Glomerular visceral epithelial cell (primary cell): ENCODE results near the gene KCNA5.

Experiments used
- DNase-seq: peaks from one replicate; pipeline ENCODE4 v3.0.0-alpha.2; 2016; ENCODE audit errors: extremely low spot score

KCNA5 gene

DNA sequence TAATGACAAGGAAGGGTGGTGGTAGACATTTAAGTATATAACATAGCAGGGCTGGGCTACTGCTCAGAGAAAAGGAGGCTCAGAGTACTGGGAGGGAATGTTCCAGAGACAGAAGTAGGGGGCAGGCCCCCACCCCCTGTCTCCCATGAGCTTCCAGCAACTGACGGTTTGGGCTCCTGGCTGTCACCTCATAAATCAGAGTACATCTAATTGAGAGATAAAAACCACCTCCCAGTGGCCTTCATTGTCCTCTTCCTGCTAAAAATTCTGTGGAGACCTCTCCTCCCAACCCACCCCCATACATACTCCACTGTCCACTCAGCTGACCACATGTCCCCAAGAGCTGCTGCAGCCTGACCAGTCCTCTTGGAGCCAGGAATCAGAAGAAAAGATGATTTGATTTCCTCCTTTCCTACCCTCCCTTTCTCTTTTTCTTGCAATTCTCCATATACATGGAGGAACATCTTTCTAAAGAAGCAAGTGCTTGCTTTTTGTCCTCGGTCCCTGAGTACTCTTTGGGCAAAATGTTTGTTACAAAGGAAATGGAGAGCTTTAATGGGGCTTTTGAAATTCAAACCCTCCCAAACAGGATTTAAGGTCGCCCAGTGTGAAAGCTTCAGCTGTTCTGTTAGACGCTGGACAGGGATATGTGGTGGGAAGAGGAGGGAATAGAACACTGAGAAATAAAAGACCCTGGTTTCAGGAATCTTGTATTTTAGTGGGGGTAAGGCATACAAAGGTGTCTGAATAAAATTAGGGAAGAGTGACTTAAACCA, 16.4 kb upstream of the KCNA5 start:
- no peak for DNase-seq

- no peak for DNase-seq
These were observed 13.6 kb upstream of the KCNA5 start for GRCh38 chr12:5030066-5030465.

- no peak for DNase-seq
These were observed 12.4 kb upstream of the KCNA5 start for GRCh38 chr12:5031242-5031641.

DNA sequence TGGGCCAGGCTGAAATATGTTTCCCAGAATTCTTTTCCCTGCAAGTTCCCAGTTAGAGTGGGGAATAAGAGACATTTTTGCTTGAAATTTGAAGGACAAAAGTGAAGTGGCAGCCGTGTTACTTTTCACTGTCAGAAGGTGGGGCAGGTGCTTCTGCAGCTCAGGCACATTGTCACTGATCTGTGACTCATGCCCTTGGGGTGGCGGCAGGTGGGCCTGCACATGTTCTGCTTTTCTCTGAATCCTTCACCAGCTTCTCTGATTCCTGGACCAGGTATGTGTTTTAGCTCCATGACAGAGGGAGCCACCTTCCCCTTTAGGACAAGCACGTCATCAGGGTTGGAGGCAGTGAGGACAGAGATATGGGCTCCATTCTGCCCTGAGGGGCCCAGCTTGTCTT, 11.7 kb upstream of the KCNA5 start:
- DNase-seq = no peak

DNA sequence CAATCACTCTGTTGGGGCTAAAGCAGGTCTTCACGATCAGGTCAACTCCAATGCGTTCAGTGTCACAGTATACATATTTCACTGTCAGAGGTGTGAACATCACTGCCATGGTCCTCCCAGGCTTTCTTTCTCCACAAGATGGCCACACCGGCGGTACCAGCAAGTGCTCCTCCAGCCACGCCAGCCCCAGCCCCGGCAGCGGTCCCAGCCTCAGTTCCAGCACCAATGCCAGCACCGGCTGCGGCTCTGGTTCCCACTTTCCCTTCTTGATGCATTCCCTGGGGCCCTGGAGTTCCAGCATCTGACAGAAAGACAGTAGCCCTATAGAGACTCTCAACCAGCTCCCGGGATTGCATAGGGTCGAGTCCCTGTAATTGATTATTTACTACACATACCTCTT, 10.9 kb upstream of the KCNA5 start:
- no peak for DNase-seq

DNA sequence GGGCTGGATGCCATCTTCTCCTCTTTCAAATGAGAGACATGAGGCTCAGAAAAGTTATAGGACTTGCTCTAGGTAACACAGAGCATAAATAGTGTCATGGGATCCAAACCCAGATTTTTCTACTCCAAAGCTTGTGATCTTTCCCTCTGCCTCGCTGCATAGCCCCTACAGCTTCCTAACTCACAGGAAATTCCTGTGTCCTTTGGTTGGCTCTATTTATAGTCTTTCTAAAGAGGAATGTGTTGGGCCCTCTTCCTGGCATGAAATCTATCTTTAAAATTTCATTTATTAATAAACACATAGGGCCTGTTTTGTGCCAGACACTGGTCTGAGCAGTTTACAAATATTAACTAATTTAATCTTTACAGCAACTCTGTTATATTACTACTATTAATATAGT, 9.8 kb upstream of the KCNA5 start:
- DNase-seq = no peak

DNA sequence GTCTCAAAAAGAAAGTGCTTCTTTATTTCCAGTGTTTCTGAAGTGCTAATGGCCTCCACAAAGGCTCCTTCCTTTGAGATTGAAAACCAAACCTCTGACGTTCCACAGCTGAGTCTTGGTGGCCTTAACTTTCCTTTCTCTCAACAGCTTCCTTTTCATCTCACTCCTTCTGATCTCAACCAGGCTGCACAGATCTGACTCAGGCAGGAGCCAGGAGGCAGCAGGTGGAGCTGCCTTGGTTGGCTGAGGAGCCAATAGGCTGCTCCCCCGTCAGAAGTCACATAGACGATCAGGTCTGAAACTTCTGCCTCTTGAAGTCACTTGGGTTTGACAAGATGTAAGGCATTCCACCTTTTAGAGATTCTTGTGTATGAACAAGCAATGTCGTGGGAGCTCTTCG, 9.1 kb upstream of the KCNA5 start:
- DNase-seq = no peak

GRCh38 chr12:5035618-5036017, 8.1 kb upstream of the KCNA5 start:
- no peak for DNase-seq

- DNase-seq = no peak
These were observed 7.6 kb upstream of the KCNA5 start for GRCh38 chr12:5036031-5036430.

GRCh38 chr12:5037795-5038357, 5.8 kb upstream of the KCNA5 start:
- no peak for DNase-seq

DNA sequence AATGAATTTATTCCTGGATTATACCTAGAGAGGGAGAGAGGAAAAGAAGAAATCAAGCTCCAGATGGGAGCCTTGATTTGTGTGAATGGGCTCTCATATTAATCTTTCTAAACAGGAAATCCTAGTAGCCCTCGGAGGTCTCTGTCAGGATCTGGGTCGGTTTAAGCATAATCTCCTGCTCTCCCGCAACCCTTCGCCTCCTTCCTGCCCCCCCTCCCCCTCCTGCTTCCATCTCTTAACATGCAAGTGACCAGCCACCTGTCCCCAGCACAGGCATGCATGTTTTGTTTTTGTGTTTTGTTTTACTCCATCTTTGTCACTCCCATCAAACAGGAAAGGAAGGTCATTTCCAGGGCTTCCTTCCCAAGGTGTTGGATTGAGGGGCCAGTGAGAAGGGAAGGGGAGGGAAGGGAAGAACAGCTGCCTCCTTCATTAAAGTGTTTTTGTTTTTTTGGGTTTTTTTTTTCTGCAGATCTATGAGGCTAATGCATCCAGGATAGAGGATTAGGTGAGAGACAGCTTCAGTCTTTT, 4.8 kb upstream of the KCNA5 start:
- DNase-seq = no peak

GRCh38 chr12:5039815-5040214, 3.9 kb upstream of the KCNA5 start:
- no peak for DNase-seq

DNA sequence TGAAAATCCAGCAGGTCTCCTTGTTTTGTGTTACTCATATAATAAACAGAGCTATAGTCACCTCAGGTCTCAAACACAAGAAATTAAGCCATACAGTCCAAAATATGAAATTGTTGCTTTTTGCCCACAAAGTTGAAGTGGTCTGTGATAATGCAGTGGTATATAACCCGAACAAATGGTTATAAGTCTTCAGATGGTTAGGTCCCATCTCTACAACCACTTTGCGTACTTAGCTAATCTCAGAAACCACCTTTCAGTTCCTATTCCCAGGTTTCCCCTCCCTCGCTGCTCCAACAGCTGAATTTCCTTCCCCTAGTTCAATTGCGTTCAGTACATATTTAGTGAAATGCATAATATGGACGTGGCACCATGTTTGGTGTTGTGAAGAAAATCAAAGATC, 3.3 kb upstream of the KCNA5 start:
- DNase-seq = no peak

GRCh38 chr12:5044420-5045295, 979 bp downstream of the KCNA5 start:
- no peak for DNase-seq

GRCh38 chr12:5047094-5047493, 3.4 kb downstream of the KCNA5 start:
- no peak for DNase-seq

DNA sequence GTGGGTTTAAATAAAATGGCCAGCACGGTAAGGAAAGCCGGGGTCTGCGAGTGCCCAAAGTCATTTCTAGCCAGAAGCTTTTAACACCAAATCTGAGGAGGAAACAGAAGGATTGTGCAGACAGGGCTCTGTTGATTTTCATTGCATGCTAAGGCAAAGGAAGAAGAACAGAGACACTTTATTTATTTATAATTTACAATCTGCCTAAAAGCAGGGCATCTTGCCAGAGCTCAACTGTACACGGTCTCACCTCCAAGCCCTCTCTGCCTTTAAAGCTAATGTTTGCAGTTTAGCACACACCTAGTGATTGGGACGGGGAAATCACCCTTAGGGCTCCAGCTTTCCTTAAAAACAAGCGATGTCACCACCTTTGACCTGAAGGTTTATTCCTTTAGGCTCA, 4.0 kb downstream of the KCNA5 start:
- no peak for DNase-seq

DNA sequence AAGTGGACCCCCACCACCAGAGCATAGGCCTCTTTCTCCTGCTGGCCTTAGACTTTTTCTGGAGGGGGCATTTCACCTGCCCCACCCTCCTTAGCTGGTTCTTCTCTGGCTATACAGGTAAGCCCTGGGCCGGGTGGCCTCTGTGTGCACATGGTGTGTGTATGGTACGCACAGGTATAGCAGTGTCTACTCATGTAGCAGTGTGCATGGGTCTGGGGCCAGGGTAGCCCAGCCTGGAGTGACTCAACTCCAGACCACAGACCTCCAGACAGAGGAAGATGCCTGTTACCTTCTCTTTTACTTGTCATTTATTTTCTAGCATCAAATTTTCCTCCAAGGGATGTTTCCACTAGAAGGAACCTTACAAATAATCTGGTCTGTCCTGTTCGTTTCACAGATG, 6.9 kb downstream of the KCNA5 start:
- DNase-seq = no peak

GRCh38 chr12:5051334-5051733, 7.7 kb downstream of the KCNA5 start:
- DNase-seq = no peak

DNA sequence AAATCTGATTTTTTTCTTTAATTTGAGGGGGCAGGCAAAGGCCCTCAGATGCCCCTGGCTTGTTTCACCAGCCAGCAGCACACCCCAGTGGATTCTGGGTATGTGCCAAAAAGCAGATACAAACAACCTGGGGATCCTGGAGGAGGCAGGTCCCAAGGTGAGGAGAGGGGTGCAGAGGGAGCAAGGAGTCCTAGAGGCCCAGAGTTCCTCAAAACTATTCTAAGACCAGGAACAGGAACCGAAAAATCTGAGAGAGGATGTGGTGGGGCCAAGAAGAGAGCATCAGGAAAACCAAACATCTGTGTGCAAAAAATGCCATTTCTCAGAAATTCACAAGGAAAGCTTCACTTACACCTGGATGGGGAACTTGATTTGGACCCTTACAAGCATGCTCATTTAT, 8.2 kb downstream of the KCNA5 start:
- DNase-seq = no peak

DNA sequence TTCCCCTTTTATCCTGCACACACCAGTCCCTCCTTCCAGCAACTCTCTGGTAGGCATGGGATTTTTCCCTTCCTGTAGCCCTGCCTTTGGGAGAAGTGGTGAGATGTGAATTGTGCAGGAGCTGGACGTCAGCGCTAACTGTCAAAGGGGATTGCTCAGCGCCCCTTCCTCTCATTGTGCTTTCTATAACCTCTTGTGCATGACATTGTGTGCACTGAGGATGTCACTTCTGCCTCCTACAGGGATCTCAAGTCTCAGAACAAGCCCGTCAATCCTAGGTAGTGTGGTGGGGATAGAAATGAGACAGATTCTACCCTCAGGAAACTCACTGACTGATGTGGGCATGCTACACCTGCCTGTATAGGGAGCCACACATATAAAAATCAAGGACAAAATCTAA, 8.7 kb downstream of the KCNA5 start:
- DNase-seq = no peak

DNA sequence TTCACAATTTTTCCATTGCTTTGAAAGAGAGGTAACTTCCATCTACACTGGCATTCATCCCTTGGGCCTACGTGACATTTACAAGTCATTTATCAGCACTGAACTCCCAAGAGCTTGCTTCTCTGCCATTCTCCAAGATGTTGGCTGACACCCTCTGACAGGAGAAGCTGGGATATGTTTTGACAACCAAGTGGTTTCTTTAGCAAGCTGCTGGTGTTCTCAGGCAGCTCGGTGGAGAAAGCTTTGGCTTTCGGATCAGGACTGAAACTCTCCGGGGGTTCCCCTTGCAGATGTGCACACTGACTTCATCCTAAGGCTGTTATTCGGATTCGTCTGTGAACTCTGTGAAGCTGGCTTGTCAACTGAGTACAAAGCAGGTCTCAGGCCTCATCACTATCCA, 15.7 kb downstream of the KCNA5 start:
- no peak for DNase-seq

DNA sequence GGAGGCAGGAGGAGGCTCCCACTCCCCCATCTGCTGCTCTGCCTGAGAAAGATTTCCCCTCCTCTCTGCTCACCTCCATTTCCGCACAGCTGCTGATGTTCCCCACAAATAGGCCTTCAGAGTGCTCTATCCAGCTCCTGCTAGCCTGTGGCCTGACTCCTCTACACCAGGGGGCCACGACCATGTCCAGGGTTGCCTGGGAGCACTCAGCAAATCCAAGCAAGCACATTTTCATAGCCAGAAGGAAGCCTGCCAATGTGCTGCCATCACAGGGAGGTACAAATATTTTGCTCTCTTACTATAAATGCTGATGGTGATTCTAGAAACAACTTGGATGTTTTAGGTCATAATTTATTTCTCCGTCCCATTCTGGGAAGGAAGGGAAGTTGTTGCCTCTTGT, 17.3 kb downstream of the KCNA5 start:
- no peak for DNase-seq

DNA sequence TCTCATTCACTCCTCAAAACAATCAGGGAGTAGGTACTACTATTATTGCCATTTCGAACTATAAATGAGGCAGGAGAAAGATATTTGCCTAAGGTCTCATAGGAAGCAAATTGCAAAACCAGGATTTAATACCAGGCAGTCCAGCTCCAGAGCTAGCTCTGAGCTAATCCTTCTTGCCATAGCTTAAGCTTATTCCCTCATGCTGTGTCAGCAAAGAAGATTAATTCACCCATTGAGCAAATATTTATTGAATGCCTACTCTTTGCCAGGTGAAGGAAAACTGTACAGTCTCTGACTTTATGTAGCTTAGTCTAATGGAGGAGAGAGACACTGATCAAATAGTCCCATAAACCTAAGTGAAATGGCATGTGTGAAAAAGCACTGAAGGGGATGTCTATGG, 19.5 kb downstream of the KCNA5 start:
- DNase-seq = no peak
